ENCODE results near the gene TMEM63C. TPM values are rescaled to one million over a fixed set of nuclear protein-coding genes. Genes with fewer than 3 reads are reported as not detected.
A peak's percentile ranks its signal among the peaks of the same experiment; 100 is the strongest.

TMEM63C gene
- total RNA-seq, 1 experiment from 2014 or later, result 5.7 TPM

GRCh38 chr14:77240336-77240915, 58.8 kb downstream of the TMEM63C start (continued):
- TF ChIP-seq JUND (IDR thresholded peaks at IDR 0.05), result no peak

- DNase-seq (ENCODE audit: low read depth, low spot score) (no peak), ATAC-seq (no peak)
- POLR2A ChIA-PET, result no interaction called here
- intact Hi-C loops (cut with micrococcal nuclease), result no loop called here
- Histone ChIP-seq H3K4me2 (ENCODE audit: low read length) (no peak overlapping the region), H3K79me2 (ENCODE audit: insufficient read depth, low read length) (no peaks in the 10 kb centered on the region), H3K9me2 (ENCODE audit: insufficient read depth) (no peaks in the 10 kb centered on the region), H3K9ac (ENCODE audit: low read length) (no peak overlapping the region), H3K4me1 (ENCODE audit: control insufficient read depth in 1 of 2, insufficient read depth in 2 of 2, low read length in 2 of 2) (no peaks in the 10 kb centered on the region), H3K4me3 (replicated peaks in 1 of 2; ENCODE audit: low read depth in 1 of 2, low read length in 2 of 2) (no peak overlapping the region), H3K36me3 (ENCODE audit: control insufficient read depth in 1 of 2, insufficient read depth in 2 of 2, low read length in 2 of 2) (no peaks in the 10 kb centered on the region), H3K27me3 (ENCODE audit: insufficient read depth, low read length) (no peaks in the 10 kb centered on the region), H3K9me3 (ENCODE audit: control insufficient read depth in 1 of 2, insufficient read depth in 1 of 2, low read depth in 1 of 2, low read length in 2 of 2) (no peaks in the 10 kb centered on the region), H4K20me1 (ENCODE audit: insufficient read depth) (no peaks in the 10 kb centered on the region), H3K27ac (ENCODE audit: low read depth, low read length) (no peak overlapping the region), H2AFZ (ENCODE audit: low read depth, low read length, poor library complexity, severe bottlenecking) (no peak overlapping the region)
- TF ChIP-seq REST (IDR thresholded peaks at IDR 0.05; ENCODE audit: low read depth) (peak; percentile 56), POLR2A (IDR thresholded peaks at IDR 0.05; ENCODE audit: borderline replicate concordance, extremely low read depth, insufficient read depth, insufficient read length) (no peak)
- CTCF ChIA-PET, result no interaction called here
- BruUV-seq (replicated peaks), result no TSS peak
- RAD21 ChIA-PET (ENCODE audit: low non-redundant PET in 1 of 2, low total read pairs in 2 of 2, uncharacterized antibody in 2 of 2, unreplicated experiment in 2 of 2), result no interaction called here
These were observed 60.4 kb downstream of the TMEM63C start for GRCh38 chr14:77241955-77242354.

- no peak overlapping the region for H3K4me3 ChIP-seq (replicated peaks in 1 of 2; ENCODE audit: low read depth in 1 of 2, low read length in 2 of 2)
- TF ChIP-seq FOSL1 (IDR thresholded peaks at IDR 0.05; ENCODE audit: low read depth) (no peak), POLR2AphosphoS5 (IDR thresholded peaks at IDR 0.05; ENCODE audit: low read depth, low read length) (no peak), CTCF (IDR thresholded peaks at IDR 0.05 in 2 of 3, conservative IDR thresholded peaks at IDR 0.05 in 1 of 3; ENCODE audit: borderline replicate concordance in 1 of 3, insufficient read depth in 1 of 3, low read depth in 2 of 3, low read length in 2 of 3) (no peak), CEBPB (IDR thresholded peaks at IDR 0.05; ENCODE audit: low read depth) (no peak), CBX3 (IDR thresholded peaks at IDR 0.05; ENCODE audit: low read depth) (no peak), SRF (IDR thresholded peaks at IDR 0.05; ENCODE audit: low read depth) (no peak), ZFX (IDR thresholded peaks at IDR 0.05) (no peak), EZH2phosphoT487 (IDR thresholded peaks at IDR 0.05; ENCODE audit: borderline replicate concordance) (no peak), SIN3A (IDR thresholded peaks at IDR 0.05; ENCODE audit: low read depth) (no peak), ZNF274 (IDR thresholded peaks at IDR 0.05; ENCODE audit: low read depth, low read length) (no peak), JUND (IDR thresholded peaks at IDR 0.05) (no peak), SP1 (IDR thresholded peaks at IDR 0.05; ENCODE audit: low read depth) (no peak), RAD21 (IDR thresholded peaks at IDR 0.05; ENCODE audit: low read depth) (no peak)
These were observed 61.2 kb downstream of the TMEM63C start for GRCh38 chr14:77242752-77243151.

More at GRCh38 chr14:77242752-77243151, 61.2 kb downstream of the TMEM63C start:
- intact Hi-C loops (cut with micrococcal nuclease), result no loop called here
- Histone ChIP-seq H3K9me2 (ENCODE audit: insufficient read depth) (no peaks in the 10 kb centered on the region), H3K9me3 (ENCODE audit: control insufficient read depth in 1 of 2, insufficient read depth in 1 of 2, low read depth in 1 of 2, low read length in 2 of 2) (no peaks in the 10 kb centered on the region), H3K27me3 (ENCODE audit: insufficient read depth, low read length) (no peaks in the 10 kb centered on the region), H4K20me1 (ENCODE audit: insufficient read depth) (no peaks in the 10 kb centered on the region), H3K9ac (ENCODE audit: low read length) (no peak overlapping the region), H3K36me3 (ENCODE audit: control insufficient read depth in 1 of 2, insufficient read depth in 2 of 2, low read length in 2 of 2) (no peaks in the 10 kb centered on the region), H3K4me2 (ENCODE audit: low read length) (no peak overlapping the region), H3K4me1 (ENCODE audit: control insufficient read depth in 1 of 2, insufficient read depth in 2 of 2, low read length in 2 of 2) (no peaks in the 10 kb centered on the region), H2AFZ (ENCODE audit: low read depth, low read length, poor library complexity, severe bottlenecking) (no peak overlapping the region), H3K79me2 (ENCODE audit: insufficient read depth, low read length) (no peaks in the 10 kb centered on the region), H3K27ac (ENCODE audit: low read depth, low read length) (no peak overlapping the region)
- ChIA-PET CTCF (no interaction called here), RAD21 (ENCODE audit: low non-redundant PET in 1 of 2, low total read pairs in 2 of 2, uncharacterized antibody in 2 of 2, unreplicated experiment in 2 of 2) (no interaction called here), POLR2A (no interaction called here)
- DNase-seq (ENCODE audit: low read depth, low spot score) (no peak), ATAC-seq (no peak)
- BruUV-seq (replicated peaks), result no TSS peak

Data from HCT116 (cell line).